GM19372 (cell line): ENCODE measurements around the gene WNT5A.

Experiments
- ATAC-seq: cut with Tn5 transposase; IDR thresholded peaks from one replicate; pipeline ENCODE4 v1.9.1; 2021; ENCODE audit warnings: mild to moderate bottlenecking, low read depth, moderate library complexity; ENCODE audit not compliant: unreplicated experiment

WNT5A gene

DNA sequence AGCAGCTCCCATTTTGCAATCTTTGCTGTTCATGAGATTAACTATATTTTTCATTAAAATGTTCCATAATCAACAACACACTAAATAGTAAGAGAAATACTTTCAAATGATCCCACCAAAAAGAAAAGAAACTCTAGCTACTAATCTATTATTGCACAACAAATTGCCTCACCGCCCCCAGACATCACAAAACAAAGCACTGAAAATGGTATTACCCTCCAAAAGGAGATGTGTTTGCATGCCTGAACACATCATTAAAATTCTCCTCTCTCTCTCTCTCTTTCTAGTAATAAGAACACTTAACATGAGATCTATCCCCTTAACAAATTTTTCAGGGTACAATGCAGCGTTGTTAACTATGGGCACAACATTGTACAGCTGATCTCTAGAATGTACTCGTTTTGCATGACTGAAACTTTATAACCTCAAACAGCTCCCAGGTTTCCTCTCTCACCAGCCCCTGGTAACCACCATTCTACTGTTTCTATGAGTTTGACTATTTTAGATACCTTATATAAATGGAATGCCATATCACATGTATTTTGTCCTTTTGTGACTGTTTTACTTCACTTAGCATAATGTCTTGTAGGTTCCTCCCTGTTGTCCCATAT lies 33.1 kb downstream of the WNT5A start:
- ATAC-seq, result no peak

DNA sequence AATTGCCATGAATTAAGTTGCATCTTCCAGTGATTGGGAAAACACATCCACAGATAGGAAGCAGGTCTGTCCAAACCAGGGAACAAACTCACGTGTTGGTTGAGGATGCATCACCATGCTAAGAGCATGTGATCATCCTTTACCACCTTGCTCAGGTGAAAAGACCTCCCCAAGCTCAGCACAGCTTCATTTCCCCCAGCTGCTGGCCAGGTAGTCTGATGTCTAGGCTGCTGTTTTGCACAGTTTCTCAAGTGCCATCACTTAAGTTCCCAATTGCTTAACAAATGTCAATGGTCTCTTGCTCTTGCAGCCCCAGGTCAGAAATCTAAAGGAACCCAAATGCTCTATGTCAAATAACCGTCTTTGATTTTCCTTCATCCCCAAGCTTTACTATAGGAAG lies 34.2 kb downstream of the WNT5A start:
- no peak for ATAC-seq

DNA sequence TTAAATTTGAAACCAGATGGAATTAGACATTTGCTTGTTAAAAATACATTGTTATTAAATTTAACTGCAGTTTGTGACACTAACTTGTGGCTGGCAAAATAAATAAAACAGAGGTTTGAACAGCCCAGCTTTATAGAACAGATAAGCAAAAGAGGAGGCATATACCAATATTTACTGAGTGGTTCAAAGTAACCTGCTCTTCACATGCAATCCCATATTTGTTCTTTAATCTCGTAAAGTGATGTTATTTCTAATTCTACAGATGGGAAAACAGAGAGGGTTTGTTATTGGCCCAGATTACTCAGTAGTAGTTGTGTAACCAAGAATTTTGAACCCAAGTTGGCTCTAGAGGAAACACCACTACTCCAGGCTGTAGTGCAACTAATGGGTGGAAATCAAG lies 37.6 kb downstream of the WNT5A start:
- no peak for ATAC-seq

DNA sequence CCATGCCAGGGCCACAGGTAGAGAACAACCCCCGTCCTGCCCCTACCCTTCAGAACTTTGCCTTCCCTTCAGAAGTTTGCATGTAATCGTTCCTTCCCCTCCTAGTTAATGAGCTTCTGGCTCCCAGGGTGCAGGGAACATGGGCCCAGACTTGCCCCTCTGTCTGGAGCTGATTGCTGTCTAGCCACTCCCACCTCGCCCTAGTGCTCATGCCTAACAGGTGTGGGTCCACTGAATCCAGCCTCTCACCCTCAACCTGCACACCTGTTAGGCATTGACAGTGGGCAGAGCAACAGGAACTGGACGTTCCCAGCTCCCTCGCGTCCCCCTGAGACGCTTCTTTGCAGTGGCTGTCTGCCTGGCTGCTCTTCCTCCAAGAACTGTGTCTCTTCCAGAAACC lies 40.3 kb downstream of the WNT5A start:
- no peak for ATAC-seq

DNA sequence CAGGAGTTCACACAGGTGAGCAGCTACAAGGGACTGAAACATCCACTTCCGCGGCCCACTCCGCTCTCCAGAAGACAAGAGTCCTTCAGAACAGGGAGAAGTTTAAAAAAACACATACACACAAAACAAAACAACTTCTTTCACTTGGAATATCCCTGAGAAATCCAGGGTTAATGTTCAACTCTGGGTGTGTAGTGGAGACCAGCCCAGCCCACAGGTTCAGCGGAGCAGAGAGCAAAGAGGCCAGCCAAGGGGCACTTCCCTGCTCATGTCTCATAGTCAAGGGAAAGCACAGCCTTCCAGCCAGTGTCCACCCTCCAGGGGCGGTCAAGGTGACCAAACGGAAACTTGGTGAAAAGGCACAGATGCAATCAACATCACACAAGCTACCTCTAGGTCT lies 41.6 kb downstream of the WNT5A start:
- ATAC-seq, result no peak

DNA sequence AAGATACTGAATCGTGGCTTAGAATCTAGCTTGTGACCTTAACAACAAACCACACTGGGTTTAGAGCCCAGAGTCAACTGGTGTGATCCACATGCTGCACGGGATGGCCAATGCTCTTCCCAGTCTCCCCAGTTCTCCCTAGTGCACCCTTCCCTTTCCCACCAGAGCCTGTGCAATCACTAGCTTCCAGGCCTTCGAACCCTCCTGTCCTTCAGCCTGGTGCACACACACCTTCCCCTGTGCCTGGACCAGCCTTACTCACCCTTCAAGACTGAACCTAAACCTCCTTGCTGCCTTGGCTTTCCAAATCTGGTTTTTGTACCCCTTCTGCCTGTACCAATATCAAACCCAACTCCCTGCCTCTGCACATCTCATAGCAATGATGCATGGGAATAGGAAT lies 43.8 kb downstream of the WNT5A start:
- ATAC-seq, result no peak

DNA sequence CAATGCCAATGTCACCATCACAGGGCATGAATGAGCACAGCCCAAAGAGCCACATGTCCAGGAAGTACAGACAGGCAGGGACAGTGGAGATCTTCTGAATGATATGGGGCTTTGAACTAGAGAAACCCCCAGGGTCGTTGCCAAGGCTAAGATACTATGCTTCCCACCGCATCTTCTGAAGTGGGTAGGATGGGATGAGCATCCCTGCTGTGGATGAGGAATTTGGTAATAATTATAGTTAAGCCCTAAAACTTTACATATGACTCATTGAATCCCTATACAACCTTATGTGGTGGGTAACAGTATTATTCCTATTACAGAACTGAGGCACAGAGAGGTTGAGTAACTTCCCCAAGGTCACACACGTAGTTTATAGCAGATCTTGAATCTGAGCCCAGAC lies 44.2 kb downstream of the WNT5A start:
- no peak for ATAC-seq

DNA sequence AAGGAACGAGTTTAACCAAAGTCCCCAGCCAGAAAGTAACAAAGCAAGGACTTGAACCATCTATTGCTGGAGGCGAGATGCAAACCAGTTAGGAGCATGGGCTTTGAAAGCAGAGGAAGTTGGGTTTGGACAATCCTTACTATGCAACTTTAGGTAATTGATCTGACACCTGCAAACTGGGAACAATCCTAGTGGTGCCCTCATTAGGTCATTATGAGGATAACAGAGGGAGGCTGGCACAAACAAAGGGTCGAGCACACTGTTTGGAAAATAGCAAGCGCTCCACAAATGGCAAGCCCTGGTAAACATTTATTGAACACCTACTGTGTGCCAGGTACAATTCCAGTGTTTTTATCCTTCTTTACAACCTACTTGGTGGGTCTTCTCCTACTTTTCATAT lies 45.6 kb downstream of the WNT5A start:
- no peak for ATAC-seq

DNA sequence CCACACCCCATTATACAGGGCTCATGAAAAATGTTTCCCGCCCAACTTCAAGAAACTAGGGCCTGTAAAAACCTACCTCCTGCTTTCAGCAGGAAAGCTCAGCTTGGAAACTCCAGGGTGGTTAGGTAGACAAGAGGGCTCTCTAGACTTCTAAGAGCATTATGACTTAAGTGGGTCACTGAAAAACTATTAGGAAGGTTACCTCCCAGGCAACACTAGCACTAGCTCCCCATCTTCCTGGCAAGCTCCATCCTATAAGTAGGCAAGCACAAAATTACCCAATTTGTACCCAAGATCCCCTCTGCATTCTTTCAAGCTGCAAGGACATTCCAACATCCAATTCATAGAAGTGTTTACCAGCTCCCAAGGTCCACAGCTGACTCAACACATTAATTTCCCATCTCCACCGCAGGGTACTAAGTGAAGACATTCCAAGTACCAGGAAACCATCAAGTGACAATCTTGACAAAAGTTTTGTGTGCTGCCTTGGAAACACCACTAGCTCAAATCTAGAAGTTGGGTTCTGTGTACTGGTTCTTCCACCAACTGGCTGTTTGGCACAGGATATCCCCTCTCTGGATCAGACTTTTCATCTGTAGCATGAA lies 46.9 kb downstream of the WNT5A start:
- ATAC-seq, result no peak

DNA sequence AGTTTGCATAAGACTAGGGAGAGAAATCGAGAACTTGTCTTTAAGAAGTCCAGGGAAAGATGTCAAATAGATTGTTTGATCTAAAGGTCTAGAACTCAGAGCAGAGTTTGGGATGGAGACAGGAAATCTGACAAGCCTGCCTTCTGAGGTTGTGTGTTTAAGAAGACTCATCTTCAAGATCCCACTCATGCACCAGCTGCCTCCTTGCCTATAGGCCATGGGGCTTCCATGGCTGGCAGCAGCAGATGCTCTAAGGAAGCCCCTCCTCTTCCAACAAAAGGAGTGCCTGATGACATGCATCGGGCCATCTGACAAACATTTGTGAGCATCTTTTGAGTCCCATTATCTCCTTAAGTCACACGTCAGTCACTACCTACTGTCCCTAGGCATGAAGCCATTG lies 47.4 kb downstream of the WNT5A start:
- no peak for ATAC-seq

DNA sequence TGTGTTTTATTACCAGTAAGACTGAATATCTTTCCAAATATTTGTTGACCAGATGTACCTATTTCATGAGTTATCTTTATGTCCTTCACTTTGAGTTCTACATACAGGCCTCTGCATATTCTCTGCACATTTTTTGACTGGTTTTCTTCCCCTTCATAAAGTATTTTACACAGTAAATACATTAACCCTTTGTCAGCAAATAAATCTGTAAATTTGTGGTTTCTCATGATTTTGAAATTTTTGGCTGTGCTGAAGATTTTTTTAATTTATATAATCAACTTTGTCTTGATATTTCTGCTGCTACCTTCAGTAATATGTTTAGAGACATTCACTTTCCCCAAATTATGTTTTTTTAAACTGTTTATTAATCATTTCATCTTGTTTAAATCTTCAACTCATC lies 50.5 kb downstream of the WNT5A start:
- ATAC-seq, result no peak

DNA sequence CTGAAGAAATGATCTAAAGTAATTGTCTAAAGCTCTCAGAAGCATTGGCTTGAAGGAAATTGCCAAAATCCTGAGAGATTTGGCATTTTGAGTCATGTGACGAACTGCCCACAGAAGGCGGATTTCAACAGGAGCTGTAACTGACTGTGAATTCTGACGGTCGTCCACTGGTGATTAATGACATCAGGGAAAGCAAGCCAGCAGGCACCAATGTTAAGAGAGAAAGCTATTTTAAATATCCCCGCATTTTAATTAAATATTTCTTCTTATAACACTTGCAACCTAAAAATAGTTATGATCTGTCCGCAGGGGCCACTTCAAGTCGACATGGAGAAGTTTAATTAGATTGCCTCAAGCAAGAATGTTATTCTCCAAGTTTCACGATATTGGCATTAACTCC lies 51.6 kb downstream of the WNT5A start:
- no peak for ATAC-seq

DNA sequence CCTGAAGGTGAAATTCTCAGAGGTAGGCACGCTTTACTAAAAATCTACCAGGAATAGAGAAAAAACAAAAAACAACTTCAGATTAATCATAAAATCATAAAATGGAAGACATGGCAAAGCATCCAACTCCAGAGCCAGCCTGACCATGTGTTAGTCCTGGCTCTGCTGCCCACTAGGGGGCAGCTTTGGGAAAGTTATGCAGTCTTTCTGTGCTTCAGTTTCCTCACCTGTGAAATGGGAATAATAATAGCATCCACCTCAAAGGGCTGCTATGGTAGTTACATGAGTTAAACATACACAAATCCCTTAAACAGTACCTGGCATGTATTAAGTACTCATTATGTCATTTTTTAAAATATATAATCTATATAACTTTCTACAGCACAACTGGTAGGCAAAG lies 52.3 kb downstream of the WNT5A start:
- ATAC-seq, result no peak

DNA sequence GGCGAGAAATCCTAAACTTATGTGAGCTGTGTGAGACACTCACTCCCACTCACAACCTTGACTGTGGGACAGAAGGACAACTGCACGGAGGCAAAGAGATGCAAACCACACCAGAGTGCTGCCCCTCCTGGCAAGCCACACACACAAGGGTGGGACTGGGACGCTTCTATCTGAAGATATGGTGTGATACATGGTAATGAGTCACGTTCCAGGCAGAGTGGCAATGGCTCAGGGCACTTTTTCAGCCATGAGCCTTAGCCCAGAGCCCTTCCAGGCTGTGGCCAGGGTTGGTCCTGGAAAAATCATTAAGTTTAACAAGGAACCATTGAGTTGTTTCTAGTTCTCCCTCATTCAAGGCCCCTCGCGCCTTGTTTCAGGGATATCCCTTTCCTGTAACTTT lies 56.1 kb downstream of the WNT5A start:
- no peak for ATAC-seq

DNA sequence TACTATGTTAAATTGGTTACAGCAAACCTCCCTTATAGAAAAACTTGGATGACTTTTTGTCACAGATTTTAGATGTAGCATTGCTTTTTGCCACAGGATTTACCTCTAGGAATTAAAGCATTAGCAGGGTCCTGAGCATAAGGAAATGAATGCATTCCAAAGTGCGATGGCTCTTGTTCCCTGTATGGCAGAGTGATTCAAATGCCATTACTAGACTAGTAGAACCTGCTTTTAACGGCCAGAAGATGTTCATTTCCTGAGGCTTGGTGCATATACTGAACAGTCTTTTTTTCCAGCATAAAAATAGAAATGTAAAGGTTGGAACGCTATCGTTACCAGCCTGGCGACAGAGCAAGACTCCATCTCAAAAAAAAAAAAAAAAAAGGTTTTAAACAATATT lies 59.4 kb downstream of the WNT5A start:
- no peak for ATAC-seq

DNA sequence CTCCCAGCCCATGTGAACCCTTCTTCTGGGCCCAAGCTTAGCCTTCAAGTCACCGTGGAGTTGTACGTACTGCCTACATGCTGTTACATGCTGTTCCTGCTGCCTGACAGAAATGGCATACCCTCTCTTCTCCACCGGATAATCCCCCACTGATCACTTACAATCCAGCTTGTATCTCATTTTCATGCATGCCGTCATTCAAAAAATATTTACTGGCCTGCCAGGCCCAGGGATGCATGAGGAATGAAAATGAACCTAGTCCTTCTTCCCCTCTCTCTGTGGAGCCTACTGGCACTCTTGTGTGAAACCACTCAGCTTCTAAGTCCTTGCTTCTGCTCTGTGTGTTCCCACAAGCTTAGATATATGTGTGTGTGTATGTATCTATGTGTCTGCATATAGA lies 60.6 kb downstream of the WNT5A start:
- ATAC-seq, result no peak

DNA sequence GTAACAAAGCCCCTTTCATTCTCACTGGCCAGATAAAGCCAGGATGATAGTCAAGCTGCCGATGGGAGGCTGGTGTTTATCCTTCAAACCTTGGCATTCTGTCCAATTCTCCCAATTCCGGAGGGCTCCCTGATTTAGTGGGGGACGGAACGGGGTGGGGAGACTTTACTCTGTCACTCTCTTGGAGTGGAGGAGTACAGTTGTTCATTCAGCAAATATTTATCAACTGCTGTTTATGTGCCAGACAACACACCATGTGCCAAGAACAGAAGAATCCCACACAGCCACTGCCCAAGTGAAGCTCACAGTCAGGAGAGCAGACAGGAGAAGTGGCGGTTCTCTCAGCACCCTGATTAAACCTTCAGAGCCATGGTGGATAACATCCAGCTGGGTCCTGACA lies 63.3 kb downstream of the WNT5A start:
- no peak for ATAC-seq

DNA sequence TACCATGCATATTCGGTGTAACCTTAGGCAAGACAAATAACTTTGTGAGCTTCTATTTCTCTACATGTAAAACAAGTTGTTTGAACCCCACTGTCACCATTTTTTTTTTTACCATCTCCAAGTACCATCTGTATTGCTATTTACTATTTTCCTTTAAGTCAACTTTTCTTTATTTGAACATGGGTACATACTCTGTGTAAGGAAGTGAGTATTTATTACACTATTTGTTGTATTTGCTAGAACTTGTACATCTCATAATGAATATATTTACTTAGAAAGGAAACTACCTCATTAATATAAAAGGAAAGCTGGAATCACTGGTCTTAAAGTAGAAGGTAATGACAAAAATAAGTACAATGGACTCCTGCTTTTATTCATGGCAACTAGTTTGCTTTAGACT lies 69.9 kb downstream of the WNT5A start:
- no peak for ATAC-seq

DNA sequence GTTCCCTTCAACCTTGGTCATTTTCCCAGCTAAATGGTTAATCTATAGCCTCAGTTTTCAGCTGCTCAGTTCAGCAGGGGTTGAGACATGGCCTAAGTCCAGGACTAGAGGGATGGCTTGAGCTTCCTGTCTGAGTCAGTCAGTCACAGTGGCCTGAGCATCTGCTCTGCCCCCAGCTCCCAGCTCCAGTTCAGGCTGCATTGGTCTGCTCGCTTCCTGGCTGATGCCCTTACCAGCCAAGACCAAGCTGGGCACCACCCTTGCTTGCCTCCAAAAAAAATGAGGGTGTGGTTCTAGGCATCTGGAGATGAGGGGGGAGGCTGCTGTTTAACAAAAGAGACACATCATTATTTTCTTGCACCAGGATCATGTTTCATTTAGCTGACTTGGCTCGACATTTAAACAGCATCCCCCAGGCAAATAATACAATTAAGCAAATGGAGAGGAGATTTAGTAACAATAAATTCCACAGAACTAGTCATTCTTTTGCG lies 70.7 kb downstream of the WNT5A start:
- ATAC-seq, result no peak
